DOHH2 (cell line): ENCODE measurements around the gene SPNS2.
"Not testable (repeated sequence)": the region's sequence is repeated elsewhere in the genome, so short reads cannot be mapped to it uniquely, and the experiment has no call there.

ENCODE experiments used
- H3F3A ChIP-seq: fragments of 200-600 bp; sonication (generic), shearing (Covaris generic); 2 replicates; pipeline ENCODE4 v1.6.0; 2016; ENCODE audit warnings: antibody characterized with exemption, mild to moderate bottlenecking; ENCODE audit not compliant: control insufficient read depth, insufficient read depth
- H3K27ac ChIP-seq: fragments of 200-600 bp; sonication (generic); 2 replicates; pipeline ENCODE4 v1.5.1; 2014; ENCODE audit warnings: low read depth, mild to moderate bottlenecking, low read length, moderate library complexity
- H3K27me3 ChIP-seq: fragments of 200-600 bp; sonication (generic); 2 replicates; pipeline ENCODE4 v1.6.1; 2014; ENCODE audit warnings: mild to moderate bottlenecking, low read length, mixed read lengths; ENCODE audit not compliant: control insufficient read depth
- H3K36me3 ChIP-seq: fragments of 200-600 bp; sonication (generic); 2 replicates; pipeline ENCODE4 v1.6.1; 2014; ENCODE audit warnings: mild to moderate bottlenecking, low read length, moderate library complexity, mixed read lengths; ENCODE audit not compliant: control insufficient read depth
- H3K4me1 ChIP-seq: fragments of 200-600 bp; sonication (generic); 2 replicates; pipeline ENCODE4 v1.6.1; 2014; ENCODE audit warnings: mild to moderate bottlenecking, low read length, mixed read lengths; ENCODE audit not compliant: control insufficient read depth
- H3K4me2 ChIP-seq: fragments of 200-600 bp; sonication (generic); 2 replicates; pipeline ENCODE4 v1.6.0; 2014; ENCODE audit warnings: mild to moderate bottlenecking, low read length, moderate library complexity
- H3K4me3 ChIP-seq: fragments of 200-600 bp; sonication (generic); 2 replicates; pipeline ENCODE4 v1.5.1; 2014; ENCODE audit warnings: mild to moderate bottlenecking, low read length, mixed read lengths
- H3K79me2 ChIP-seq: fragments of 200-600 bp; sonication (generic); 2 replicates; pipeline ENCODE4 v1.6.1; 2014; ENCODE audit warnings: mild to moderate bottlenecking, low read length, mixed read lengths; ENCODE audit not compliant: control insufficient read depth
- H3K9me2 ChIP-seq: fragments of 200-600 bp; sonication (generic); replicated peaks from 2 replicates; pipeline ENCODE4 v1.6.1; 2014; ENCODE audit warnings: mild to moderate bottlenecking, low read length, mixed read lengths; ENCODE audit not compliant: control insufficient read depth
- H3K9me3 ChIP-seq: fragments of 200-600 bp; sonication (generic); 2 replicates; pipeline ENCODE4 v1.6.1; 2014; ENCODE audit warnings: antibody characterized with exemption, low read length, mixed read lengths; ENCODE audit not compliant: control insufficient read depth, insufficient read depth
- H4K20me1 ChIP-seq: fragments of 200-600 bp; sonication (generic); 2 replicates; pipeline ENCODE4 v1.6.0; 2014; ENCODE audit warnings: low read depth, mild to moderate bottlenecking, antibody characterized with exemption, low read length, moderate library complexity; ENCODE audit not compliant: control insufficient read depth, insufficient read depth
- CTCF ChIP-seq: fragments of 200-600 bp; sonication (generic); IDR thresholded peaks from one replicate; pipeline ENCODE4 v1.5.1; 2014; ENCODE audit warnings: antibody characterized with exemption, mild to moderate bottlenecking, low read depth, low read length; ENCODE audit not compliant: poor library complexity, severe bottlenecking
- EZH2phosphoT487 ChIP-seq: fragments of 200-600 bp; sonication (generic); IDR thresholded peaks from 2 replicates; pipeline ENCODE4 v1.6.1; 2017; ENCODE audit warnings: borderline replicate concordance, mild to moderate bottlenecking, antibody characterized with exemption, low read length, moderate library complexity, mixed read lengths

The SPNS2 gene

DNA sequence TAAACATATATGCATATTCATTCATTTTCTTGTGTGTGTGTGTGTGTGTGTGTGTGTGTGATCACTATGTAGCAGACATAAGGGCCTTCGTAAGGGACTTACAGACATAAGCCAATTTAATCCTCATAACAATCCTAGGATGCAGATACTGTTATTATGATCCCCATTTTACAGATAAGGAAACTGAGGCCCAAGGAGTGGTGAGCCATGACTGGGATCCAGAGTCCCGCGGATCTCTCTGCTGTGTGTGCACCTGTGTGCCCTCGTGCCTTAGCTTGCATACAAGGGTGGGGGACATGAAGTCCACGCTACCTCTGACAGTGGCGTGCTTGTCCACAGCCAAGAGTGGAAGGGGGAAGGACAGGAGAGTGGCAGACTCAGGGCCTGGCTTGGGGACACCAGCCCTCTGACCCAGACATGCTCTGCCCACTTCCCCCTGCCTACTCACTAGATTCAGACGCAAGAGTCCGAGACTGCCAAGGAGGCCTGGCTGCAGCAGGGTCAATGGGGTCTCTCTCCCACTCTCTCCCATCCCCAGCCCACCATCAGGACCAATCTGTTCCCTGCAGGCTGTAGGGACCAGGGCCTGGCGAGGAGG is 75.9 kb downstream of the SPNS2 start:
- no peak overlapping the region for H3K4me3 ChIP-seq
- TF ChIP-seq EZH2phosphoT487 = no peak

GRCh38 chr17:4576161-4576558 is 77.5 kb downstream of the SPNS2 start:
- Histone ChIP-seq H3K27ac (no peak overlapping the region), H3K4me1 (no peaks in the 10 kb centered on the region), H3F3A (no peaks in the 10 kb centered on the region), H3K27me3 (peaks cover 8% of the 10 kb centered on the region; the same call in 1 of the 2 replicates), H3K4me2 (no peak overlapping the region), H3K79me2 (no peaks in the 10 kb centered on the region), H3K4me3 (no peak overlapping the region), H3K36me3 (no peaks in the 10 kb centered on the region), H3K9me3 (no peaks in the 10 kb centered on the region), H4K20me1 (no peaks in the 10 kb centered on the region), H3K9me2 (no peaks in the 10 kb centered on the region)
- TF ChIP-seq CTCF = no peak

More for the DNA sequence above, 75.9 kb downstream of the SPNS2 start:
- H3K27ac ChIP-seq = no peak overlapping the region
- no peaks in the 10 kb centered on the region for H3F3A ChIP-seq
- H4K20me1 ChIP-seq = no peaks in the 10 kb centered on the region
- no peaks in the 10 kb centered on the region for H3K79me2 ChIP-seq
- no peaks in the 10 kb centered on the region for H3K36me3 ChIP-seq
- H3K9me3 ChIP-seq = no peaks in the 10 kb centered on the region
- peaks cover 18% of the 10 kb centered on the region for H3K27me3 ChIP-seq
- H3K4me2 ChIP-seq = no peak overlapping the region
- 0 out of 2 replicates have a peak, but pooled peaks cover 4% of the 10 kb centered on the region for H3K4me1 ChIP-seq
- H3K9me2 ChIP-seq = no peaks in the 10 kb centered on the region

DNA sequence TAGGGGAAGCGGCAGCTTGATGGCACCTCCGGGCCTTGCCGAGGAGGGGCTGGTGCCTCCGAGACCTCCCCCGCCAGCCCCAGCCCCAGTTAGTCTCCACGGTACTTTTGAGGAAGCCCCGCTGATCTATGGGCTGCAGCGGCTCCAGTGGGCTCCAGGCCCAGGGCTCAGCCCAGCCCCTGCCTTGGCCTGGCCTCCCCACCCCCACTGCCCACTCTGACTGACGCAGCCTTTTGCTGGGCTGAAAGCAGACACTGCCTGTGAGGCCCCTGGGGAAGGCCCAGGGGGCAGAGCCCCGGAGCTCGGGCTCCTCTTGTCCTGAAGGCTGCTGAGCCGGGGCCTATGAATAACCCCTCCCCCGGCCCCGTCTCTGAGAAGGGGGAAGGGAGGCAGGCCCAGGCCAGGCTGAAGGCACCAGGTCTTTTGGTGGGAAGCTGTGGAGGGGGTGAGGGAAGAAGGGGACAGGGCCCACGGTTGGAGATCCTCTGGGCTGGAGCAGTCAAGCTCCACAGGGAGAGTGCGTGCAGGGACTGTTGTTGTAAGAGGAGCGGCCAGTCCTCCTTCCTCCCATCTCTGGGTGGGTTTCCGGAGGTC is 78.1 kb downstream of the SPNS2 start:
- no peaks in the 10 kb centered on the region for H3F3A ChIP-seq
- H3K9me2 ChIP-seq = no peaks in the 10 kb centered on the region
- H3K4me3 ChIP-seq = no peak overlapping the region
- H3K27me3 ChIP-seq = peaks cover 8% of the 10 kb centered on the region; the same call in 1 of the 2 replicates
- H4K20me1 ChIP-seq = no peaks in the 10 kb centered on the region
- H3K79me2 ChIP-seq = no peaks in the 10 kb centered on the region
- no peak overlapping the region for H3K4me2 ChIP-seq
- H3K9me3 ChIP-seq = no peaks in the 10 kb centered on the region
- TF ChIP-seq EZH2phosphoT487 (no peak), CTCF (no peak)
- H3K4me1 ChIP-seq = no peaks in the 10 kb centered on the region
- H3K27ac ChIP-seq = no peak overlapping the region
- H3K36me3 ChIP-seq = no peaks in the 10 kb centered on the region

DNA sequence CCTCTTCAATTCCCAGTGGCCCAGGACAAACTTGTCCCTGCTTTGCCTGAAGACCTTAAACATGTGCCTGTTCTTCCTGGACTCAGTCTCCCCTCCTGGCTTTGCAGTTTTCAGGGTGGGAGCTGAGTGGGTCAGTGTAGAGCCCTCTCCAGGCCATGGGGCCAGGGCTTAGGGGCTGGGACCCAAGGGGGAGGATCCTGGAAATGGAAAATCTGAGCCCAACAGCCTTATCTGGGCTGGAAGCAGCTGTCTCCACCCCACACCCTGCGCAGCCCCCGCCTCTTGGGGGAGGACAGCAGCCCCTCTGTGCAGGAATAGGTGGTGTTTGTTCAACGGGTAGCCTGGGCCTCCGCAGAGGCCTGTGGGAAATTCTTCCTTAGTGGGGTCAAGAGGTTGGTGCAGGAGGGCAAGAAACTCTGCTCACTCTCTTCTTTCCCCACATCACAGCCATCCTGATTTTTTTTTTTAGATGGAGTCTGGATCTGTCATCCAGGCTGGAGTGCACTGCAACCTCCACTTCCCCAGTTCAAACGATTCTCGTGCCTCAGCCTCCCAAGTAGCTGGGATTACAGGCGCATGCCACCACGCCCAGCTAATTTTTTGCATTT is 78.8 kb downstream of the SPNS2 start:
- Histone ChIP-seq H3F3A (no peaks in the 10 kb centered on the region), H3K4me2 (no peak overlapping the region), H4K20me1 (no peaks in the 10 kb centered on the region), H3K27me3 (peaks cover 8% of the 10 kb centered on the region; the same call in 1 of the 2 replicates), H3K9me2 (no peaks in the 10 kb centered on the region), H3K27ac (no peak overlapping the region), H3K36me3 (no peaks in the 10 kb centered on the region), H3K4me1 (no peaks in the 10 kb centered on the region), H3K9me3 (no peaks in the 10 kb centered on the region), H3K4me3 (no peak overlapping the region), H3K79me2 (no peaks in the 10 kb centered on the region)
- TF ChIP-seq EZH2phosphoT487 (no peak), CTCF (no peak)

- H3F3A ChIP-seq, H3K4me2 ChIP-seq, H3K9me2 ChIP-seq, H3K4me3 ChIP-seq, H3K79me2 ChIP-seq, H3K27ac ChIP-seq, H3K36me3 ChIP-seq, H4K20me1 ChIP-seq, H3K9me3 ChIP-seq, H3K4me1 ChIP-seq: not testable (repeated sequence)
- peaks cover 12% of the 10 kb centered on the region for H3K27me3 ChIP-seq
Observed at GRCh38 chr17:4578349-4578748, 79.7 kb downstream of the SPNS2 start.
